NCI-H2227 treated with DMSO at 0.1 percent for 48 hours (cell line): ENCODE measurements around the gene JPH3.
"Not testable (repeated sequence)": the region's sequence is repeated elsewhere in the genome, so short reads cannot be mapped to it uniquely, and the experiment has no call there.

Source experiments
- DNase-seq: peaks from one replicate; lab custom pipeline; 2025; lab: John Stamatoyannopoulos, UW

JPH3 gene

DNA sequence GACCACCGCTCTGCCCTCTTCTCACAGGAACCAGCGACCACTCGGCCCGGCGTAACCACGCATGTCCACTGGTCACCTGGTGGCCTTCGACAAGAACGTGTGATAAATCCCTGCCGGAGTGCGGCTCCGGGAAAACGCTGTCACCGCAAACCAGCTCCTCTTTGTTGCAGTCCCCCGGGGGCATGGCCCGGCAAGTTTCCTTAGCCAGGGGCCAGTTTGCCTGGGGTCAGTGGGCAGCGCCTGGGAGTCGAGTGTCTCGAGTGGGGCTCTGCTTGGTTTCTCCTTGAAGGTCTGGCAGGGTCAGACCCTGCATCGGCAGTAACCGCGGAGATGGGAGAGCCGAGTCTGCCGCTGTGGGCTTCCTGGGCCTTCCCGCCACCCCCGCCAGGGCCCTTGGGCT lies 52.5 kb downstream of the JPH3 start:
- DNase-seq: no peak

DNA sequence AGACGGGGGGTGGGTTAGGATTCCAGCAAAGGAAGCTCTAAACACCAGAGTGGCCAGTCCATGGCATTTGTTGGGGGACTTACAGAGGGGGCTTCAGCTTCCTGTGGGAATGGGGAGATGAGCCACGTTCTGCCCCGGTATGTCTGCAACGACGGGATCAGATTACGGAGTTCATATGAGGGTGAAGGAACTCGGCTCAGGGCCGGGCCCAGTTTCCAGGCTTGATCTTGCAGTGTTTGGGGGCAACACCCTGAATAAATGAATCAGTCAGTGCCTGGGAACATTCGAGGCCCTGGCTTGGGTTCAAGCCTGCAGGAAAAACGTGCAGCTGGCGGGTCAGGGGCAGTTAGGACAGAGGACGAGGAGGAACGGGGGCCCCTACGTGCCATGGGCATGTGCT lies 54.0 kb downstream of the JPH3 start:
- DNase-seq: no peak

DNA sequence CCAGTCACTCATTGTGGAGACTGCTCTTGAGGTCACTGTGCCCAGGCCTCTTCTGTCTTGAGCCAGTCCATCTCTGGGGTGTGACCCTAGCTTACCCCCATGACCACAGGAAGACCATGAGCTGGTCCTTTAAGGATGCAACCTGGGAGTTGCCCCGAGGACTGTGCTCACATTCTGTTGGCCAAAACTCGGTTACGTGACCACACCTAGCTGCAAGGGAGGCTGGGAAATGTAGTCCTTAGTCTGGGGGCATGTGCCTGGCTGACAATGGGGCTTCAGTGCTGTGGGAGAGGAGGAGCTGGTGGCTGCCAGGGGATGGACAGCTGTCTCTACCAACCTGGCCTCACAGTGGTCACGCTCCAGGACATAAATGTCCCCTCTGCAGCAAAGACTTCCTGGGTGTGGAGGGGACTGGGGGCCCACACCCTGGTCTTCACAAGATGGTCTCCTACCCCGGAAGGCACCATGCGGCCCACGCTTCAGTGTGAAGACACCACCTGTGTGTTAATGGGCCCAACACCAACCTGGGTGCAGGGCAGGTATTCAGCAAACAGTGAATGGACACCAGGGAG lies 55.4 kb downstream of the JPH3 start:
- DNase-seq: peak; percentile 0

DNA sequence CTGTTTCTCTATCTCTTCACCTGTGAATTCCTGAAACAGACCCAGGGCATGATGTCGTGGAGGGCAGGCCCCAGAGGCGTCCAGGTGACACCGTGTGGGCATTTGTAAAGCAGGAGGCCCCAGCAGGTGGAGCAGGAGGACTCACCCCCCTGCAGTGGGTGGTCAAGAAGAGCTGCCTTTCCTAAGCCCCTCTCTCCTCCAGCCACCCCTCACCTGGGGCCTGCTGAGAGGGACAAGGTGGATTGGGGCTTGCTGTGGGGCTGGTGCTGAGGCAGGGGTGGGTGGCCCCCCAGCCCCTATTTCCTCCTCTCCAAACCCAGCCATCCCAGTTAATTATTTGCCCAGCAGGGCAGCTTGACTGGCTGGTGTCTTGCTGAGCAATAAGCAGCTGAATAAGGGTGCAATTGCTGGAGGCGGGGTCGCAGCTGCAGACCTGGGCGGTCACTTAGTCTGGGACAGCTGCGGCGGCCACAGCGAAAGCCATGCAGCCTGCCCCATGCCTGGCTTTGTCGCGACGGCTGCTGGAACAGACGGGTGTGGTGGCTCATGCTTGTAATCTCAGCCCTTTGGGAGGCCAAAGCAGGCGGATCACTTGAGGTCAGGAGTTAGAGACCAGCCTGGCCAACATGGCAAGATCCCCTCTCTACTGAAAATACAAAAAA lies 56.4 kb downstream of the JPH3 start:
- DNase-seq: no peak

DNA sequence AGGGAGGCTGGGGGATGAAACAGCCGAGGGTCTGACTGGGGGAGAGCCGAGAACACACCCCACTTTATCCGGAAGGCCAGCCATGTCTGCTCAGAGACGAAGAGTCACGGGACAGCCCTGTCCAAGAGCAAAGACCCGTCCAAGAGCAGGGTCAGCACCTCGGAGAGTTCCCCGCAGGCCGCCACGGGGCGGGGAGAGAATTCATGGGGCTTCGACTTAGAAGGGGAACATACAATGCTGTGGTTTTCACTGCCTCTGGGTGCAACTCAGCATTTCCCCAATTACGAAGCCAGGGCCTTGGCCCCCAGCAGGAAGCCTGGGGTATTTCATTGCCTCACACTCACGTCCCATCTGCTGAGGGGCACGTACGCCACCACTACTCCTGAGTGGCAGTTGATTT lies 59.3 kb downstream of the JPH3 start:
- no peak for DNase-seq

DNA sequence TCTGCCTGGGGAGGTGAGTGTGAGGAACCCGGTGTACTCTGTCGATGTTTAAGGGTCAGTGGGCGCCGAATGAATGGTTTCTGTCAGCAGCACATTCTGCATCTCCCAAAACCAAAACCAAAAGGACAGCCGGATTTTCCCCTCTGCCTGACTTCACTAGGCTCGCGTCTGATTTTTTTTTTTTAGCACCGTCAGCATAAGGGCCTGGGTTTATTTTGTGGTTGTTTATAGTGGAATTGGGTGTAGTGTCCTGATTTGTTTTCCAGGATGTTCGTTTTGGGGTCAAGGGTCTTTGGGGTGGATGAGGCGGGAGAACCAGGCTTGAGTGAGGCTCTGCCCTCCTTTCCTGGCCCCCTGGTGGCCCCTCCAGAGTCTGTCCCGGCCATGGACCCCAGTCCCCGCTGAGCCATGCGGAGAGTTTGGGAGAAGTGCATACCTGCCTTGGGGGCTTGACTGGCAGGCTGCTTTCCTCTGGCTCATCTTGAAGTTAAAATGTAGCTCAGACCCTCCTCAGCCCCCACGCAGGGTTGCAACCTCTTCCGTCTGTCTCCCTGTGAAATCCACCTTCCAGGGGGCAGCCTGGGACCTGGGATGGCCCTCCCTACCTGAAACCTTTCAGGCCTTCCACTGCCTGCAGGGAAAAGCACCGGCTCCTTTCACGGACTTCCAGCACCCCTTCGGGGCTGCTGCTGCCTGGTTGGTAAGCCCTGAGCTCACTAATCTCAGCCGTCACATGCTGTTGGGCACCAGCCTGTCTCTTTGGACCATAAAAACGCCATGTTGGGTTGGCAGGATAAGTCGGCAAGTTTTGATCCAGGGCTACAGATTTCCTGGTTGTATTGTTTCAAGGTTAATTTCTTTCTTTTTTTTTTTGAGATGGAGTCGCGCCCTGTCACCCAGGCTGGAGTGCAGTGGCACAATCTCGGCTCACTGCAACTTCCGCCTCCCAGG lies 60.2 kb downstream of the JPH3 start:
- no peak for DNase-seq

DNA sequence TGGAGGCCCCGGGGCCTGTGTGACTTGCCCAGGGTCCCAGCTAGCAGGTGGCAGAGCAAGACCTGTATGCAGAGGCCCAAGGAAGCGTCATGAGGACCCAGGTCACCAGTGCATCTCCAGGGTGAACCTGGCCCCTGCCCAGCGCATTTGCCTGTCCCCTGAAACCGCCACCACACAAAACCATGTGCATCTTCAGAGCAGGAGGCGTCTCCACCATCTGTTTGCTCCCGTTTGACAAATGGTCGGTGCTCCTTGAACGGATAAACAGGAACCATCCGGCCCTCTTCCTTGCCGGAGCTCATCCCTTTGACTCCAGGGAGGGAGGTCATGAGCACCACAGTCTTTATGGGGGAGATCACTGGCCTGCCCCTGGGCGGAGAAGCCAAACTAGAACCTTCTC lies 62.5 kb downstream of the JPH3 start:
- no peak for DNase-seq

DNA sequence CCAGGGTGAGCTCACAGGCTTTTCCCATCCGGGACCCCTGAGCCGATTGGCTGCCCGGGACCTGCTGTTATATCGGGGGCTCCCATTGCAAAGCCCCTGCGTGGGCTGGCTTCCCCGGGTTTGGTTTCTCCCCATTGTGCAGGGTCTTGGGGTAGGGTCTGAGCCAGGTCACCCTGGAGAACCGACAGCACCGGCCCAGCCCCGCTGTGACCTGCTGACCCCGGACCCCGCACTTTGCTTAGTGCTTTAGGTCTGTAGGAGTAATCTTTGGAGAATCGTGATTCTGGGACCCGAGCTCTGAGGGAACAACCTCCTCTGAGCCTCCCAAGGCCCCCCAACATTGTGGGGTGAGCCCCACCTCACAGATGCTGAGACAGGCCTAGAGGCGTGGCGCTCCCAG lies 62.9 kb downstream of the JPH3 start:
- DNase-seq: no peak

DNA sequence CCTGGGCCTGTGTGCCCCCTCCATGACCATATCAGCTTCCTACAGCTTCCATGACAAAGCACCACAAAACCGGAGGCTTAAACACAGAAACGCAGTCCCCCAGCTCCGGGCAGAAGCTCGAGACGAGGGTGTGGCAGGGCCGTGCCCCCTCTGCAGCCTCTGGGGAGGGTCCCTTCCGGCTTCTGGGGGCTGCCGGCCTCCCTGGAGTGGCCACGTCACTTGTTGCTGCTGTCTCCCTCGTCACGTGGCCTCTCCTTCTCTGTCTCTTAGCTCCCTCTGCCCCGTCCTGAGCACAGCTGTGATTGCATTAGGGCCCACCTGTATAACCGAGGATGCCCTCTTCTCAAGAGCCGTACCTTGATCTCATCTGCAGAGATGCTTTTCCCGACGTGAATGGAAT lies 64.6 kb downstream of the JPH3 start:
- no peak for DNase-seq

DNA sequence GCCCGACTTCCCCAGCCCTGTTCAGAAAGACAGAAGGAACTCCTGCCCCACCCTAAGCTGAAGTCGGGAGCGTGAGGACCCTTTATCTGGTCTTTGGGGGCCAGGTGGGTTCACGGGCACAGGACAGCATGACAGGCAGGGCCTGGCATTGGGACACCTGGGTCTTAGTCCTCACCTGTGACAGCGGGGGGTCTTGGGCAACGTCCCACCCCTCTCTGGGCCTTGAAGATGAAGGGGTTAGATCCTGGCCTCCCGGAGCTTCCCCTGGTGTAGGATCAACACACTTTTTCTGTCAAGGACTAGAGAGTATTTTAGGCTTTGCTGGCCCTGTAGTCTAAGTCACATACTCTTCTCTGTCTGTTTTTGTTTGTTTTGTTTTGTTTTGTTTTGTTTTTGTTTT lies 65.1 kb downstream of the JPH3 start:
- no peak for DNase-seq

DNA sequence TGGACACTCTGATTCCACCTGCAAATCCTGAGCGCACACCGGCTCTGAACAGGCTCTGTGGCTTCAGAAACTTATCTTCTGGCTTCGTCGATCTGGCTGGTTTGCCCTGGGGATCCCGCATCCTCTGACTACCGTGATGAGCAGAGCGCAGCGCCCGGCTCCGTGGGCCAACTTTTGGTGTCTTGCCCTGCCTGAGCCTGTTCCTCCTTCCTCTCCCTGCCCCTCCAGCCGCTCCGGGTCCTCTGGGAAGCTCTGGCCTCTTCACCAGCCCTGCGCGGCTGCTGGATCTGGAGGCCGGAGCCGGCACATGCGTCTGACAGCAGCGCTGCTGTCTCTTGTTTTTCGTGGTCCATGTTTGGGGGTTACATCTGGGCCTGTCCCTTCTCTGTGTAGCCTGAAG lies 65.6 kb downstream of the JPH3 start:
- DNase-seq: no peak

DNA sequence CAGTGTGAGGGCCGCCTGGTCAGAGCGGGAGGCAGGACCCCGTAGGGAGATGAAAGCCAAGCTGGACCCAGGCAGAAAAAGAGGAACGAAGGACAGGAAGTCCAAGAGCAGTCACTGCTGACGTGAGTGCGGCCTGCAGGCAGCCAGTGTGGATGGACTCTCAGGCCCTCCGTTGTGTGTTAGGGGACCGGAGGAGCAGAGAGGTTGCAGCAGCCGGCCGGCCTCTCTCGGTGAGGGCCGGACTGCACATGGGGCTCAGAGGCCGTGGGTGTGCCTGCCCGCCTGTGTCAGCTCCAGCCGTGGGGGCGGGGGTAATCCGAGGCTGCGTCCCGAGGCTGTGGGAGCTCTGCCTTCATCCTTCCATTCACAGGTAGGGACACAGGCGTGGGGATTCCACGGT lies 67.4 kb downstream of the JPH3 start:
- DNase-seq: no peak

DNA sequence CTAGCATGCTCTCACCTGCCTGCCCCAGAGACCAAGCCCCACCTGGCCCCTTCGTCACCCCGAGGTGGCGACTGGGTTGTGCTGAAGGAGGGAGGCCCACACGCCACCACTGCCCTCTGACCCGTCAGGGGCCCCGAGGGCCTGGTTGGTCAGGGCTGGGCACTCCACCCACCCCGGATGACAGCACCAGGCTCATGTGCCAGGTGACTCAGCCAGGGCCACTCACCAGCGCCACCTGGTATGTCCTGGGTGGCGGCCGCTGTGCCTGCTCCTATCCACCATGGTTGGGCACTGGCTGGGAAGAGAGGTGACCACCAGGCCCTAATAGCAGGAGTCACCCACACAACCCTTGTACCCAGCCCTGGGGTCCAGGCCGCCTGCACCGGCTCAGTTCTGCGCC lies 68.9 kb downstream of the JPH3 start:
- no peak for DNase-seq

DNA sequence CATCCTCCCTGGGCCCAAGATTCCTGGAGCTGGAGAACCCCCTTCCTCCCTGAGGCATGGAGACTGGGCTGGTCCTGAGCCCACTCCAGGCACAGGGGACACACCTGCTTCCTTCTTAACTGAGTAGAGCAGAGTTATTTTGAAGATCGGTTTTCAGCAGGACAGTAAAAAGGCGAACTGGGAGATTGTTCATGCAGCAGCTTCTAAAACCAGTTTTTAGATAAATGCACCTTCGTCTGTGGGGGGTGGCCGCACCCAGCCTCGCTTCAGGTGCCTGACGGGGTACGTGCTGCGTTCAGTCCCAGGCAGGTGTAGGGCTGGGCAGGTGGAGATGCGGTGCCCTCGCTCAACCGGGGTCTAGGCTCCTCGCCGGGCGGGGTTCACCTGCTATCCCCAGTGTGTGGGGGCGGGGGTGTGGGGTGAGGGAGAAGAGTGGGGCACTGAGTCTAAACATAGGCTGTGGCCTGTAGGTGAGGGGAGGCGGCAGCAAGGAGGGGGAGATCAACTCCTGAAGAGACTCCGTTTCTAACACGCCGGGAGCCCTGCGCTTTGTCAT lies 69.5 kb downstream of the JPH3 start:
- DNase-seq: no peak

DNA sequence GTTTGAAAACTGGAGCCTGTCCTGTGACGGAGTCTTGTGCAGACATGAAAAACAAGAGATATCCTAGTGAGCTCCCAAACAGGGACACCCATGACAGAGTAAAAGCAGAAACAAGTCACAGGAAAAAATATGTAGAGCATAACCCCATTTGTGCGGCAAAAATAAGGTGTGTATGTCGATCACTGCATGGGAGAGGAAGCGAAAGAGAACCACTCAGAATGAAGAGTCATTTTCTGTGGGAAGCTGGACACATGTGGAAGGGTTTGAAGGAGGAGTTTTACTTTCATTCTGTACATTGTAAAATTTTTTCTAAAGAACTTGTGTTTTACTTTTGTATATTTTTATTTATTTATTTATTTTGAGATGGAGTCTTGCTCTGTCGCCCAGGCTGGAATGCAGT lies 72.1 kb downstream of the JPH3 start:
- no peak for DNase-seq

DNA sequence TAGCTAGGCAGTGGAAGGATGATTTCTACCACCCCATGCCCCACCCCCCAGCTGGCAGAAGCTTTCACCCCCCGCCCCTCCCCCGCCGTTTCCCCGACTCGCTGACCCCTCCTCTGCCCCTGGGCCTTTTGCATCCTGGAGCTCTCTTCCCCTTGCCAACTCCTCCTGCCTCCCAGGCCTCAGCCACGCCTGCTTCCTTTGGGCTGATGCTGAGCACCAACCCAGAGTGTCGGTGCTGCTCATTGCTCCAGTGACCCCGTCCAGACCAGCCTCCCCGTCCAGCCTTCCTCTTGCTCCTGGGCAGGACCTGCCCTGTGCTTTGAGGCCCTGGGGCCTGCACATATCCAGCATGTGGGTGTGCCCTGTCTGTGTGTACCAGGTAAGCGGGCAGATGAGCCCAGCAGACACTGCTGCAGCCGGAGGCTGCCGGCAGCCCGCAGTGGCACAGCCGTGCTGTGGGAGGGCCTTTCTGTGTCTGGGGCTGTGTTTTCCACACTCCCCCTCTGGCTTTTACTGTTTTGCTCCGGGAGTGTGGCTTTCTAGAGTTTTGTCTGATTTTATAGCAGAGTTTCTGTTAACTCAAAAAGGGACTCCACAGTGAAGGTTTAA lies 72.9 kb downstream of the JPH3 start:
- peak; percentile 20 for DNase-seq

DNA sequence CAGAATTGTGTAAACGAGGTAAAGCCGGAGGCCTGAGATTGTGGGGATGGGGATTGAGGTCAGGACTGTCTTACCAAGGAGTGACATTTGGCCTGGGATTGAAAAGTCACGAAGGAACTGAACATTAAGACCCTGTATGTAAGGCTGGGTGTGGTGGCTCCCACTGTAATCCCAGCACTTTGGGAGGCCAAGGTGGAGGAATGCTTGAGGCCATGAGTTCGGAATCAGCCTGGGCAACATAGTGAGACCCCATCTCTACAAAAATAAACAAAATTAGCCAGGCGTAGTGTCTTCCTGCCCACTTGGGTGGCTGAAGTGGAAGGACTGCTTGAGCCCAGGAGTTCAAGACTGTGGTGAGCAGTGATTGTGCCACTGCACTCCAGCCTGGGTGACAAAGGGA lies 75.5 kb downstream of the JPH3 start:
- no peak for DNase-seq

DNA sequence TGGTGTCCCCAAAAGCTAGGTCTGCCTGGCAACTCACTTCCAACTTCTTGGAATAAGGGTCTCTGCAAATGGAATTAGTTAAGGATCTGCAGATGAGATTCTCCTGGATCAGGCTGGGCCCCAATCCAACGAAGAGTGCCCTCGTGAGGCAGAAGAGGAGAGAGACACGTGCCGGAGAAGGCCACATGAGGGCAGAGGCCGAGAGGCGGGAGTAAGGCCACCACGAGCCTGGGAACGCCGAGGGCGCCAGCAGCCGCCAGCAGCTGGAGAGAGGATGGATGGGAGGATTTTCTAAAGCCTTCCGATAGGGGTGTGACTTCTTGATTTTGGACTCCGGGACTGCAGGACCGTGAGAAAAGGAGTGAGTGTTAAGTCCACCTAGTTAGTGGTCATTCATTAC lies 76.3 kb downstream of the JPH3 start:
- no peak for DNase-seq

DNA sequence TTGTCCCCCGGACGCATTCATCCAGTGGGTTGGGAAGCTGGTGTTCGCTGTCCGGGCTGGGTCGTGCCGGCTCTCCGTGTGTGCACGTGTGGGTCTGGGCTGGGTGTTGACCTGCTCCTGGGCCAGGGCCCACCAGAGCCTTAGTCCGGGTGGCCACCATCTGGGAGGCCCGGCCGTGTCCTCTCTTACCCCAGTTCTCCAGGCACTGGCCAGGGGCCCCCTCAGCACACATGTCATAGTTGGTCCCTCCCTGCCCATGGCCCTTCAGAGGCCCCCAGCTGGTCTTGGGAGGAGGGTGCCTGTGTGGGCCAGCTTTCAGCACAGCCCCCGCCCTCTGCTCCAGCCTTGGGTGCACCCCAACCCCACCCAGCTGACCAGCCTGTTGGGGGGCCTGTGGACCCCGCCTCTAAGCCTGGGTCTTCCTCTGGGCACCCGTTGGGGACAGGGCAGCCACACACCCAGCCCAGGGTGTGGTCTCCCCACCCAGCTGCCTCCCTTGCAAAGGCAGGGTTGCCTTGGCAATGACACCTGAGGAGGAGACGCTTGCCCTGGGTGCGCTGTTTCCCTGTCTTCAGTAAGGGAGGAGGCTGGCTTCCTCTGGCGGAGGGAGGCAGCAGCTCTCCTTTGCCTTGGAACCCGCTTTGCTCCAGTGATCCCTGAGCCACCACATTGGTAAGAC lies 77.4 kb downstream of the JPH3 start:
- DNase-seq: no peak

DNA sequence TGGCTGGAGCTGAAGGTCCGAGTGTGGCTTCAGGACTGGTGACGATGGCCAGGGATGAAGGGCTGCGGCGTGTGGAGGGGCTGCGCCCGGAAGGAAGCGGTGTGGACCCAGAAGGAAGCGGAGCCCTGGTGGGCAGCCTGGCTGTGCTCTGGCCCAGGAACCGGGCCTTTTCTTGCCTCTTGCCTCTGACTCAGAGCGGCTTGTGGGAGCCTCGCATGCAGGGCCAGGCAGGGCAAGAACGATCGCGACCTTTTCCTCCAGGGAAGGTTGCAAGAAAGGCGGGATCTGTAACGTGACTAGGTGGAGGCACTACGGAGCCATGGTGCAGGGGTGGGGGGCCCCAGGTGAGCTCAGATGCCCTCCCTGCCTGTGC lies 78.0 kb downstream of the JPH3 start:
- no peak for DNase-seq

DNA sequence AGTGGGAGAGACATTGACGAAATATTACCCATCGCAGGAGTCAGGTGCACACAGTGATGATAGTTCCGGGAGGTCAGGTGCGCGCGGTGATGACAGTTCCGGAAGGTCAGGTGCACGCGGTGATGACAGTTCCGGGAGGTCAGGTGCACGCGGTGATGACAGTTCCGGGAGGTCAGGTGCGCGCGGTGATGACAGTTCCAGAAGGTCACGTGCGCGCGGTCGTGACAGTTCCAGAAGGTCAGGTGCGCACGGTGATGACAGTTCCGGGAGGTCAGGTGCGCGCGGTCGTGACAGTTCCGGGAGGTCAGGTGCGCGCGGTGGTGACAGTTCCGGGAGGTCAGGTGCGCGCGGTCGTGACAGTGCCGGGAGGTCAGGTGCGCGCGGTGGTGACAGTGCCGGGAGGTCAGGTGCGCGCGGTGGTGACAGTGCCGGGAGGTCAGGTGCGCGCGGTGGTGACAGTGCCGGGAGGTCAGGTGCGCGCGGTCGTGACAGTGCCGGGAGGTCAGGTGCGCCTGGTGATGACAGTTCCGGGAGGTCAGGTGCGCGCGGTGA lies 78.8 kb downstream of the JPH3 start:
- DNase-seq: not testable (repeated sequence)
